HFFc6 (cell line): Measurements from ENCODE around the gene AIM2. TPM values are rescaled to one million over a fixed set of nuclear protein-coding genes. Genes with fewer than 3 reads are reported as not detected.

Experiments
- DNase-seq: peaks from one replicate; pipeline ENCODE4 v3.0.0-alpha.2; 2018
- H3K27ac Mint-ChIP-seq: 2 replicates; pipeline ENCODE4 v1.8.0; 2020; ENCODE audit warnings: mild to moderate bottlenecking, mixed read lengths
- H3K27me3 Mint-ChIP-seq: 2 replicates; pipeline ENCODE4 v1.8.0; 2021; ENCODE audit warnings: mild to moderate bottlenecking, moderate library complexity, mixed read lengths; ENCODE audit not compliant: insufficient read depth
- H3K36me3 Mint-ChIP-seq: 2 replicates; pipeline ENCODE4 v1.8.0; 2021; ENCODE audit warnings: low read depth, mixed read lengths
- H3K4me1 Mint-ChIP-seq: 2 replicates; pipeline ENCODE4 v1.8.0; 2020; ENCODE audit warnings: low read depth, mixed read lengths
- H3K4me3 Mint-ChIP-seq: 2 replicates; pipeline ENCODE4 v1.8.0; 2020; ENCODE audit warnings: mild to moderate bottlenecking, moderate library complexity, mixed read lengths
- H3K9me3 Mint-ChIP-seq: 2 replicates; pipeline ENCODE4 v1.8.0; 2020; ENCODE audit warnings: mild to moderate bottlenecking, mixed read lengths
- total RNA-seq, 6 experiments: library from RNA; stranded (reverse); fragmentation: NEBNext Ultra II Directional; extraction: Animal tissue kit (Norgen Biotek cat#: 25700); gene quantifications; 2 replicates in 1 of 6; 3 replicates in 5 of 6; pipeline ENCODE4 v1.2.3, GENCODE V29; 2021
- TF ChIP-seq, protein P1 (sequence below): fragments of 200-600 bp; sonication (generic); IDR thresholded peaks from 2 replicates; pipeline ENCODE4 v1.5.0; 2021; ENCODE audit warnings: antibody characterized with exemption, mild to moderate bottlenecking

Gene AIM2
- total RNA-seq, 6 experiments from 2014 or later, result 0.13 TPM; not detected in 5

- no peak overlapping the region for H3K4me3 Mint-ChIP-seq
- TF ChIP-seq, protein P1, sequence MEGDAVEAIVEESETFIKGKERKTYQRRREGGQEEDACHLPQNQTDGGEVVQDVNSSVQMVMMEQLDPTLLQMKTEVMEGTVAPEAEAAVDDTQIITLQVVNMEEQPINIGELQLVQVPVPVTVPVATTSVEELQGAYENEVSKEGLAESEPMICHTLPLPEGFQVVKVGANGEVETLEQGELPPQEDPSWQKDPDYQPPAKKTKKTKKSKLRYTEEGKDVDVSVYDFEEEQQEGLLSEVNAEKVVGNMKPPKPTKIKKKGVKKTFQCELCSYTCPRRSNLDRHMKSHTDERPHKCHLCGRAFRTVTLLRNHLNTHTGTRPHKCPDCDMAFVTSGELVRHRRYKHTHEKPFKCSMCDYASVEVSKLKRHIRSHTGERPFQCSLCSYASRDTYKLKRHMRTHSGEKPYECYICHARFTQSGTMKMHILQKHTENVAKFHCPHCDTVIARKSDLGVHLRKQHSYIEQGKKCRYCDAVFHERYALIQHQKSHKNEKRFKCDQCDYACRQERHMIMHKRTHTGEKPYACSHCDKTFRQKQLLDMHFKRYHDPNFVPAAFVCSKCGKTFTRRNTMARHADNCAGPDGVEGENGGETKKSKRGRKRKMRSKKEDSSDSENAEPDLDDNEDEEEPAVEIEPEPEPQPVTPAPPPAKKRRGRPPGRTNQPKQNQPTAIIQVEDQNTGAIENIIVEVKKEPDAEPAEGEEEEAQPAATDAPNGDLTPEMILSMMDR, result no peak
- no peak for DNase-seq
Measured at GRCh38 chr1:159084867-159085266, 8.3 kb upstream of the AIM2 start.

GRCh38 chr1:159084152-159084551, 7.6 kb upstream of the AIM2 start:
- TF ChIP-seq, protein P1, result no peak
- Mint-ChIP-seq H3K27ac (no peak overlapping the region), H3K4me3 (no peak overlapping the region), H3K36me3 (no peaks in the 10 kb centered on the region), H3K9me3 (no peaks in the 10 kb centered on the region), H3K27me3 (peaks cover 3% of the 10 kb centered on the region), H3K4me1 (peaks cover 21% of the 10 kb centered on the region)
- no peak for DNase-seq

More at GRCh38 chr1:159084867-159085266, 8.3 kb upstream of the AIM2 start:
- Mint-ChIP-seq H3K36me3 (no peaks in the 10 kb centered on the region), H3K27me3 (peaks cover 3% of the 10 kb centered on the region), H3K4me1 (peaks cover 28% of the 10 kb centered on the region), H3K27ac (no peak overlapping the region), H3K9me3 (no peaks in the 10 kb centered on the region)

- peaks cover 12% of the 10 kb centered on the region for H3K4me1 Mint-ChIP-seq
- TF ChIP-seq, protein P1, result no peak
- H3K36me3 Mint-ChIP-seq, result no peaks in the 10 kb centered on the region
- H3K27ac Mint-ChIP-seq, result no peak overlapping the region
- no peaks in the 10 kb centered on the region for H3K9me3 Mint-ChIP-seq
- H3K4me3 Mint-ChIP-seq, result no peak overlapping the region
- no peak for DNase-seq
- peaks cover 3% of the 10 kb centered on the region for H3K27me3 Mint-ChIP-seq
Measured at GRCh38 chr1:159083013-159083412, 6.4 kb upstream of the AIM2 start.

- DNase-seq, result no peak
- H3K27ac Mint-ChIP-seq, result no peak overlapping the region
- H3K36me3 Mint-ChIP-seq, result no peaks in the 10 kb centered on the region
- TF ChIP-seq, protein P1, result no peak
- peaks cover 16% of the 10 kb centered on the region for H3K4me1 Mint-ChIP-seq
- no peak overlapping the region for H3K4me3 Mint-ChIP-seq
- H3K9me3 Mint-ChIP-seq, result no peaks in the 10 kb centered on the region
- H3K27me3 Mint-ChIP-seq, result peaks cover 3% of the 10 kb centered on the region
Measured at GRCh38 chr1:159081626-159082025, 5.1 kb upstream of the AIM2 start.

DNA sequence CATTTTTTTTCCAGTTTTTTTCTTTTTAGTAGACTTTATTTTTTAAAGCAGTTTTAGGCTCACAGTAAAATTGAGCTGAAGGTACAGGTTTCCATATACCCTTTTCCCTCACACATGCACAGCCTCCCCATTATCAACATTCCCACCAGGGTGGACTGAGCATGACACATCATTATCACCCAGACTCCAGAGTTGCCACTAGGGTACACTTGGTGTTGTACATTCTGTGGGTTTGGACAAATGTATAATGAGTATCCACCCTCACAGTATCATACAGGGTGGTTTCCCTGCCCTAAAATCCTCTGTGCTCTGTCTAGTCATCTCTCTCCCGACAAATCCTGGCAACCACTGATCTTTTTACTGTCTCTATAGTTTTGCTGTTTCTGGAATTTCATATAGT, 3.0 kb upstream of the AIM2 start:
- no peak for DNase-seq
- peaks cover 4% of the 10 kb centered on the region for H3K27me3 Mint-ChIP-seq
- TF ChIP-seq, protein P1, result peak; percentile 21
- H3K4me1 Mint-ChIP-seq, result peaks cover 21% of the 10 kb centered on the region
- H3K36me3 Mint-ChIP-seq, result no peaks in the 10 kb centered on the region
- H3K27ac Mint-ChIP-seq, result no peak overlapping the region
- H3K9me3 Mint-ChIP-seq, result no peaks in the 10 kb centered on the region
- no peak overlapping the region for H3K4me3 Mint-ChIP-seq
